HepG2 (cell line): ENCODE measurements around the gene ETV3L. TPM values are rescaled to one million over a fixed set of nuclear protein-coding genes. Genes with fewer than 3 reads are reported as not detected.

Source experiments
- ATAC-seq: fragments of 200-7000 bp; cut with Tn5 transposase; 3 replicates; pipeline ENCODE4 v1.9.1; 2020; ENCODE audit warnings: mild to moderate bottlenecking, moderate library complexity
- BruUV-seq: library from RNA; stranded (reverse); fragments of 400-500 nt; replicated peaks from 2 replicates; lab custom pipeline; 2021; lab: Mats Ljungman, UMichigan
- CTCF ChIA-PET: fragments of 300-600 bp; formaldehyde crosslinking; extraction: SDS; loops from one replicate; lab custom pipeline; 2021; ENCODE audit warnings: low total read pairs, inconsistent platforms, low intra/inter-chr PET ratio; lab: Yijun Ruan, JAX
- POLR2A ChIA-PET: fragments of 350-600 bp; sonication (Branson Sonifier 250); formaldehyde crosslinking; loops from one replicate; lab custom pipeline; 2020; ENCODE audit warnings: antibody characterized with exemption, inconsistent platforms; lab: Yijun Ruan, JAX
- DNase-seq: peaks from one replicate; pipeline ENCODE4 v3.0.0-alpha.2; 2015; ENCODE audit warnings: low spot score
- FAIRE-seq: peaks from 3 replicates; lab custom pipeline; 2011; peaks lifted over from hg19 to GRCh38; lab: Jason Lieb, UNC
- H2AFZ ChIP-seq: one replicate; pipeline ENCODE4 v1.6.1; 2011; ENCODE audit warnings: low read length, inconsistent platforms
- H3K27ac ChIP-seq: fragments of 300-600 bp; 3 replicates; pipeline ENCODE4 v1.8.0; 2011; ENCODE audit warnings: mixed run types, mild to moderate bottlenecking, mixed read lengths, low read length, inconsistent platforms; ENCODE audit not compliant: insufficient read depth; ENCODE audit errors: extremely low read length
- H3K27me3 ChIP-seq, 2 experiments: fragments of 200-600 bp in 1 of 2; 2 replicates in 1 of 2; 3 replicates in 1 of 2; pipeline versions ENCODE4 v1.6.0 to v1.8.0; 2011; ENCODE audit warnings: low read length in 2 of 2, mild to moderate bottlenecking in 2 of 2, moderate library complexity in 2 of 2, inconsistent platforms in 1 of 2; ENCODE audit not compliant: insufficient read depth in 2 of 2, control insufficient read depth in 1 of 2
- H3K36me3 ChIP-seq, 2 experiments: fragments of 200-600 bp in 1 of 2; replicated peaks in 1 of 2; 2 replicates in 1 of 2; 3 replicates in 1 of 2; pipeline versions ENCODE4 v1.5.1 to v1.8.0; 2011; ENCODE audit warnings: low read length in 2 of 2, inconsistent platforms in 1 of 2; ENCODE audit not compliant: insufficient read depth in 2 of 2, control insufficient read depth in 1 of 2
- H3K4me1 ChIP-seq: 2 replicates; pipeline ENCODE4 v1.5.1; 2012; ENCODE audit warnings: low read length, inconsistent platforms; ENCODE audit not compliant: insufficient read depth
- H3K4me2 ChIP-seq: 2 replicates; pipeline ENCODE4 v1.6.0; 2011; ENCODE audit warnings: low read depth, low read length, inconsistent platforms
- H3K4me3 ChIP-seq, 3 experiments: fragments of 200-600 bp in 1 of 3; sonication (generic), shearing (Covaris generic) in 1 of 3; replicated peaks in 1 of 3; 2 replicates each; pipeline ENCODE4 v1.5.1; 2011 to 2016; ENCODE audit warnings: low read length in 3 of 3, inconsistent platforms in 2 of 3, low read depth in 2 of 3, mild to moderate bottlenecking in 2 of 3, control low read depth in 1 of 3, mixed read lengths in 1 of 3; ENCODE audit not compliant: insufficient read depth in 1 of 3
- H3K79me2 ChIP-seq: one replicate; pipeline ENCODE4 v1.6.1; 2011; ENCODE audit warnings: low read length, inconsistent platforms; ENCODE audit not compliant: insufficient read depth
- H3K9ac ChIP-seq: 2 replicates; pipeline ENCODE4 v1.6.0; 2011; ENCODE audit warnings: mild to moderate bottlenecking, low read depth, low read length, inconsistent platforms; ENCODE audit not compliant: insufficient read depth
- H3K9me3 ChIP-seq: 2 replicates; pipeline ENCODE4 v1.5.1; 2012; ENCODE audit warnings: mild to moderate bottlenecking, low read length
- H4K20me1 ChIP-seq: 2 replicates; pipeline ENCODE4 v1.6.0; 2011; ENCODE audit warnings: inconsistent platforms, mild to moderate bottlenecking, low read length, moderate library complexity; ENCODE audit not compliant: insufficient read depth
- ELF1 ChIP-seq: sonication (generic); formaldehyde crosslinking; IDR thresholded peaks from 2 replicates; pipeline ENCODE4 v1.4.0; 2020; ENCODE audit warnings: missing genetic modification reagents
- MBD4 ChIP-seq: IDR thresholded peaks from 2 replicates; pipeline ENCODE4 v1.6.1; 2012; ENCODE audit warnings: low read length, inconsistent platforms, borderline replicate concordance
- MEIS1 ChIP-seq: sonication (generic); formaldehyde crosslinking; IDR thresholded peaks from 2 replicates; pipeline ENCODE4 v1.9.0; 2021; ENCODE audit warnings: mild to moderate bottlenecking, missing genetic modification reagents, moderate library complexity, borderline replicate concordance
- RAD21 ChIP-seq: fragments of 450-650 bp; formaldehyde crosslinking; IDR thresholded peaks from 2 replicates; pipeline ENCODE4 v1.5.0; 2020; ENCODE audit warnings: mild to moderate bottlenecking
- ZNF232 ChIP-seq: sonication (generic); formaldehyde crosslinking; IDR thresholded peaks from 2 replicates; pipeline ENCODE4 v1.4.0; 2020; ENCODE audit warnings: missing genetic modification reagents, borderline replicate concordance
- ZNF382 ChIP-seq: sonication (generic); formaldehyde crosslinking; IDR thresholded peaks from 2 replicates; pipeline ENCODE4 v1.5.0; 2020; ENCODE audit warnings: missing genetic modification reagents, mild to moderate bottlenecking, borderline replicate concordance
- ZNF512B ChIP-seq: sonication (generic); formaldehyde crosslinking; IDR thresholded peaks from 2 replicates; pipeline ENCODE4 v1.5.1; 2020; ENCODE audit warnings: missing genetic modification reagents, mild to moderate bottlenecking, borderline replicate concordance
- ZNF530 ChIP-seq: sonication (generic); formaldehyde crosslinking; IDR thresholded peaks from 2 replicates; pipeline ENCODE4 v1.5.0; 2020; ENCODE audit warnings: low read depth, mild to moderate bottlenecking, missing genetic modification reagents
- ZNF841 ChIP-seq: sonication (generic); formaldehyde crosslinking; IDR thresholded peaks from 2 replicates; pipeline ENCODE4 v1.8.1; 2023; ENCODE audit warnings: missing genetic modification reagents, borderline replicate concordance
- WGBS: methylation state at CpG from one replicate; pipeline ENCODE4 v1.1.6; 2017; ENCODE audit warnings: low lambda C conversion rate; 5-methylcytosine and 5-hydroxymethylcytosine counted together
- in situ Hi-C: cut with HindIII; loops from 2 replicates; pipeline ENCODE4 v1.10.0; 2017; ENCODE audit warnings: low pct_unique_long_range_greater_than_20kb; ENCODE audit not compliant: extremely low pct_ligation_motif_present
- intact Hi-C: fragments of 100-400 bp; cut with micrococcal nuclease; formaldehyde crosslinking; loops from one replicate; pipeline ENCODE4 v1.10.0; 2022; ENCODE audit not compliant: unreplicated experiment
- polyA plus RNA-seq, 8 experiments: library from polyadenylated mRNA; depleted of rRNA in 3 of 8; stranded (reverse) in 7 of 8; unstranded in 1 of 8; fragments of >200 nt; fragmentation: Illumina TruSeq in 4 of 8; extraction: Trizol in 4 of 8; gene quantifications; 2 replicates each; pipeline versions ENCODE4 v1.2.1 to v1.2.3, GENCODE V29; 2011 to 2016; ENCODE audit warnings: low read depth in 4 of 8, missing spikeins in 1 of 8, mixed read lengths in 1 of 8; ENCODE audit not compliant: insufficient read depth in 1 of 8
- total RNA-seq, 5 experiments: library from RNA; depleted of rRNA; stranded (reverse); fragments of >200 nt; fragmentation: Illumina TruSeq; extraction: Trizol; gene quantifications; 2 replicates each; pipeline ENCODE4 v1.2.3, GENCODE V29; 2016; ENCODE audit warnings: low read depth in 1 of 5

Gene ETV3L
- total and polyA plus RNA-seq, 2 of the 13 experiments (the other 11 are each of a cell fraction or from before 2014, with no cell fraction given): not detected

GRCh38 chr1:157098519-157098918 lies 1.1 kb downstream of the ETV3L start:
- H3K9ac ChIP-seq: no peak overlapping the region
- intact Hi-C loops: loop anchor here (10.0 kb wide), 1 partner anchor 894 kb away; no protein-coding TSS in a partner anchor
- no peaks in the 10 kb centered on the region for H3K79me2 ChIP-seq
- no peak overlapping the region for H3K27ac ChIP-seq
- no peak overlapping the region for H2AFZ ChIP-seq
- no peak for ATAC-seq
- peaks cover 0 to 3% of the 10 kb centered on the region in 2 experiments; a peak in 2 of 5 replicates for H3K27me3 ChIP-seq
- H3K9me3 ChIP-seq: no peaks in the 10 kb centered on the region
- H4K20me1 ChIP-seq: no peaks in the 10 kb centered on the region
- CTCF ChIA-PET: no interaction called here
- POLR2A ChIA-PET: no interaction called here
- no peak for FAIRE-seq
- no peak for TF ChIP-seq ZNF232
- no peak for TF ChIP-seq ELF1 (CRISPR knock-in tag)
- TF ChIP-seq ZNF512B (CRISPR knock-in tag): no peak
- TF ChIP-seq MBD4: no peak
- TF ChIP-seq MEIS1 (CRISPR knock-in tag): no peak
- TF ChIP-seq ZNF382 (CRISPR knock-in tag): no peak
- TF ChIP-seq ZNF841 (CRISPR knock-in tag): no peak
- TF ChIP-seq ZNF530 (CRISPR knock-in tag): no peak
- no peak for TF ChIP-seq RAD21 (CRISPR knock-in tag)
- H3K4me2 ChIP-seq: no peak overlapping the region
- in situ Hi-C loops: no loop called here
- DNase-seq: no peak
- no peaks in the 10 kb centered on the region for H3K4me1 ChIP-seq
- WGBS: 61% methylated on average over 4 of the region's 9 CpGs
- BruUV-seq: no TSS peak
- no peaks in the 10 kb centered on the region for H3K36me3 ChIP-seq
- H3K4me3 ChIP-seq: no peak overlapping the region
